KBM-7 (cell line): Measurements from ENCODE around the gene PALMD.

ENCODE experiments used
- DNase-seq: peaks from one replicate; pipeline ENCODE4 v3.0.0-alpha.2; 2015
- in situ Hi-C: fragments of 300-500 bp; cut with MboI; formaldehyde crosslinking; loops from 2 replicates; pipeline ENCODE4 v1.14.3; 2020; ENCODE audit warnings: low sequenced_read_pairs, low pct_unique_long_range_greater_than_20kb, mixed read lengths

The PALMD gene

GRCh38 chr1:99727575-99728185, 81.8 kb downstream of the PALMD start:
- DNase-seq: peak; percentile 44
- in situ Hi-C loops: no loop called here

DNA sequence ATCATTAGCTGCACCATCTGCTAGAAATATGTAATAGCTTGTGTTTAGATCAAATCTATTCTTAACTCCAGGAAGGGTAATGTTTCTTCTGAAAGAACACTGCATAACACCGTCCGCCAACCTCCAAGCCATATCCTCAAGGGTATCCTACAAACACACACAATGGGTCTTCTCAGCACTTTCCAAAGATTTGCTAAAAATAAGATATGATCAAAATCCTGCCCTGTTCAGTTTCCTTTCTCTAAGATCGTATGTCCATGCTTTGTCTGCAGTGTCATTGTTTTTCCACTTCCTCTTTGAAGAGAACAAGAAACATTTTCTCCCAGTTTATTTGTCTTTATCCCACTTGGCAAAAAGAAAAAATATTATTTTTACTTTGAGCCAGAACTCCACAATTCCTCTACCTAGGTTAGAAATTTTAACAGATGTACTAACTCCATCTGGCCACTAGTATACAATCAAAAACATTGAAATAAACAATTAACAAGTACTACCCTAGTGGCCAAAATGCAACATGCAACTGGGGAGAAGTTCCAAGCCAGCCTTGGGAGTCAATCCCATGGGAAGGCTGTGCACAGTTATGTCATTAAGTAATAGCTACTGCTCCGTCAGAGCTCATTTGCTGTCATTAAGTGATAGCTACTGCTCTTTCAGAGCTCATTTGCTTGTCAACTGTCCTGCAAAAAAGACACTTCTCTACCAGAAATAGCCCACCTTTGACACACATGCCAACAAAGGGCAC, 82.8 kb downstream of the PALMD start:
- DNase-seq: peak; percentile 61
- in situ Hi-C loops: no loop called here

DNA sequence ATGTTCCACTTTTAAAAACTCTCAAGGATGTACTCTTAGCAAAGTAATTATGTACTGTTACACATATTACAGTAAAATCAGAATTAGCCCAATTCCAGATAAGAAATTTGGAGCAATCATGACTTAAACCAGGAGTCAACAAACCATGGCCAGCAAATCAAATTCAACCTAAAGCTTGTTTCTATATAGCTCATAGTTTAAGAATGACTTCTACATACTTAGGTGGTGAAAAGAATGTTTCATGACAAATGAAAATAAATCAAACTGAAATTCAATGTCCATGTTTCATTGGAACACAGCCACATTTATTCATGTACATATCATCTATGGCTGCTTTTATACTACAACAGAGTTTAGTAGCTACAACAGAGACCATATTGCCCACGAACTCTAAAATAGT, 85.5 kb downstream of the PALMD start:
- no peak for DNase-seq
- in situ Hi-C loops: no loop called here

DNA sequence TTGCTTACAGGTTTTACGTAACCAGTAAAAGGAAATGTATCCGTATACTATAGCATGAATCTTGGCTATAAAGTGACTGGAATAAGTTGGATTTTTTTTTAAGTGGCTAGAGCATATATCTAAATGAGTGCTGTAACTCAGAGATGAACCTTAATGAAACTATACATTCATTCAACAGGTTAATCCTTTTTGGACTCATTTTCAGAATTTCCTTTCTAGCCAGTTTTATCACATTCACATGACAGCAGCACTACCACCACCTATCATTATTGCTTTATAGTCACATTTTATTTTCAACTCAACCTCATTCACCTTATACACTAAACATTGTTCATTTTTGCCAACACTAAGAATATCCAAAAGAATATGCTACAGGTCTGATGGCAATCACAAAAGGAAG, 89.9 kb downstream of the PALMD start:
- in situ Hi-C loops: no loop called here
- no peak for DNase-seq

DNA sequence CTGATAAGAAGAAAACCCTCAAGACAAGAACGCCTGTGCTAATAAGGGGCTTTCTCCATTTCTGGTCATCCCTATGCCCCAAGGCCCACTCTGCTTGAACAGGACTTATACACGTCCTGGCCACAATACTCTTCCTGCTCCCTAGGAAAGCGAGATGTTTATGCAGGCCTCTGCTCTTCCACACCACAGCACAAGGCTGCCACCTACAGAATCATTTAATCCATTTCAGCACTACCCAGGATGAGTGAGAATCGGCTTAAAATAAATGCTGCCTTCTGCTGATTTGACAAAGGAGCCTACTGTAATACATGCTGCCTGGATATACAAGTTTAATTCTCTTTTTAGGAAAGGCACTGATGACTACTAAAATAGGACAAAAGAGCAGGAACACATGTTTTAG, 91.1 kb downstream of the PALMD start:
- in situ Hi-C loops: no loop called here
- DNase-seq: peak; percentile 66

GRCh38 chr1:99738858-99739465, 93.0 kb downstream of the PALMD start:
- in situ Hi-C loops: no loop called here
- no peak for DNase-seq

GRCh38 chr1:99740141-99740540, 94.2 kb downstream of the PALMD start:
- no peak for DNase-seq
- in situ Hi-C loops: no loop called here
